NCI-H146 treated with DMSO at 0.1 percent for 48 hours (cell line): ENCODE measurements around the gene SLC30A4.

ENCODE experiments used
- DNase-seq: peaks from one replicate; lab custom pipeline; 2025; ENCODE audit not compliant: unreplicated experiment; lab: John Stamatoyannopoulos, UW

The SLC30A4 gene

DNA sequence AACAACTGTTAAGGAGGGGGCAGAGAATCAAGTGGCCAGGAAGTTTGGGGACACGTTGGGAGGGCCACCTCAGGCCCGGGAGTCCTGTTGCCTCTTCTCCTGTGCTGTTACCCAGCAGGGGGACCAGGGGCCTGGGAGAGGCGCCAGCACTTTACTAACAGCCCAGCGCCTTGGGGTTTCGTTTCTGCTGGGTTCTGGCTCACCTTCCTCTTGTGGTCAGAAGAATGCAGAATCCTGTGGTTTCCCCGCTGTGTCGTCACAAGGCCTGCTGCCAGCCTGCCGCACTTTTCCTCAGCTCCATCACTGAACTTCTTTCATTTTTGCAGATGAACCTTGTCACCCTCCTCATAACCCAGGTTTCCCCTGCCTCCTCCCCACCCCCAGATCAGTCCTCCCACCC is 67.7 kb downstream of the SLC30A4 start:
- no peak for DNase-seq

GRCh38 chr15:45451265-45451664 is 71.3 kb downstream of the SLC30A4 start:
- no peak for DNase-seq

DNA sequence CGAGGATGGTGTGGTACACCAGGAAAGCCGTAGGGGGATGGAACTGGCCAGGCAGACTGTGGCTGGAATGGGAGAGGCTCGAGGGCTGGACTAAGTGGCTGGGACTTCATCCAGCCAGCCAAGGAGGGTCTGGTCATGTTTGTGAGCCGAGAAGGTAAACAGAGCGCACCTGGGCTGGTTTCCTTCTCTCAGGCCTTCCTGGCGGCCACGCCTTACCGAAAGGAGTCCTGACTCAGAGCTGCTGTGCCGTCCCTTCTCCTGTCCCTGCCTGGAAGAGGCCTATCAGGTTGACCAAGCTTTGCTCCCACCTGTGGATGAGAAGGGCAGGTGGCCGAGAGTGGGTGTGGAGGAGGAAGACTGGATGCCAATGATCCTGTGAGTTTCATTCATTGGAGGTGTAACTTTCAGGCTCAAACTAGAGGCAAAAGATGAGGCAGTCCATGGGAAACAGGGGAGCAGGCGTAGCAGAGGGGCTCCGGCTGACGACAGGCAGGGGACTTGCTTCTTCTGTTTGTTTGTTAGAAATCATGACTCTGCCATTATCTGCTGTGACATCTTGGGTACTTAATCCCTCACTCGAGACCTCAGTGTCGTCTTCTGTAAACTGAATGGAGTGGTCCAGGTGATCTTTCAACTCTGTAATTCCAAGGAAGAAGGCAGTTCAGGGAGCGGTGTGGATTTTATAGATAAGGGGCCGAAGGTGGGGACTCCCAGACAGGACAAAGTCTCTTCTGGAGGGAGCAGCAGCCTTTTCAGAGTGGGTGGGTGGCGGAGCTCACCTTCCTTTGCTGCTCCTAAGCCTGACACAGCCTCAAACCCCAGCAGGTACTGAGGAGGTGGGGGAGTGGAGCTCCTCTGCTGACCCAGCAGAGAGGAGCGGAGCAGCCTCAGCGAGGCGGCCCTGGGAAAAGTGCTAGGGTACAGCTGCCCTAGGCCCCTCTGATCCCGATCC is 72.4 kb downstream of the SLC30A4 start:
- DNase-seq: no peak

GRCh38 chr15:45449395-45449794 is 73.2 kb downstream of the SLC30A4 start:
- DNase-seq: no peak

- DNase-seq: no peak
Measured at GRCh38 chr15:45448066-45448915, 74.3 kb downstream of the SLC30A4 start.

- DNase-seq: no peak
Measured at GRCh38 chr15:45443645-45444044, 78.9 kb downstream of the SLC30A4 start.

GRCh38 chr15:45442507-45443135 is 79.9 kb downstream of the SLC30A4 start:
- DNase-seq: no peak

DNA sequence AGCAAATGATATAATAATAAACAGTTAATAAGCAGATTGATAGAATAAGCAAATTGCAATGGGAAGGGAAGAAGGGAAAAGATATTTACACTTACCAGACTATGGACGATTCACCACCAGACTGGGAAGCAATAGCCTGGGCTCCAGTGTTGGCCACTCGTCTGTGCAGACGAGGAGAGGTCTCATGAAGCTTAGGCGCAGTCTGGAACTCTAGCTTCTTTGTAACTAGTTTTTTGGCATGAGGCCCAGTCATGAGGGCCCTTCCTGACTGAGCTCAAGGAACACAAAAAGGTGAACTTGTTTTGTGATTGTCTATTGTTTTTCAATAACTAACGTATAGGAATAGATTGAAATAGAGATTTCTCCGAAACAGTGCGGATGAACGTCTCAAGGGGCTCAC is 80.9 kb downstream of the SLC30A4 start:
- DNase-seq: no peak

DNA sequence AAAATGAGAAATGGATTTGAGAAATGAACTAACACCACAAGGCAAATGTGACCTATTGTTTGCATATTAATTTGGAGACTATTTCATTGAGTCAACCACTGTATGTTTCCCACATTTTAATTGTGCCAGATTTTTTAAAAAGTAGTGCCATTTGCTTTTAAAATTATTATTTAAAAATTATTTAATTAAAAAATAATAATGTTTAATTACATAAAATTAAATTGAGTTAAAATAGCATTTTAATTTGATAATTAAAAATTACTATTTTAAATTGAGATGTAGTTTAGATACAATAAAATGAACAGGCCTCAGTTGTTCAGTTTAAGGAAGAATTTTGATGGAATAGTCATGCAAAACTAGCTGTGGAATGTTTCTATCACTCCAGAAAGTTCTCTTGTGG is 81.5 kb downstream of the SLC30A4 start:
- no peak for DNase-seq

- no peak for DNase-seq
Measured at GRCh38 chr15:45439521-45440260, 82.9 kb downstream of the SLC30A4 start.

DNA sequence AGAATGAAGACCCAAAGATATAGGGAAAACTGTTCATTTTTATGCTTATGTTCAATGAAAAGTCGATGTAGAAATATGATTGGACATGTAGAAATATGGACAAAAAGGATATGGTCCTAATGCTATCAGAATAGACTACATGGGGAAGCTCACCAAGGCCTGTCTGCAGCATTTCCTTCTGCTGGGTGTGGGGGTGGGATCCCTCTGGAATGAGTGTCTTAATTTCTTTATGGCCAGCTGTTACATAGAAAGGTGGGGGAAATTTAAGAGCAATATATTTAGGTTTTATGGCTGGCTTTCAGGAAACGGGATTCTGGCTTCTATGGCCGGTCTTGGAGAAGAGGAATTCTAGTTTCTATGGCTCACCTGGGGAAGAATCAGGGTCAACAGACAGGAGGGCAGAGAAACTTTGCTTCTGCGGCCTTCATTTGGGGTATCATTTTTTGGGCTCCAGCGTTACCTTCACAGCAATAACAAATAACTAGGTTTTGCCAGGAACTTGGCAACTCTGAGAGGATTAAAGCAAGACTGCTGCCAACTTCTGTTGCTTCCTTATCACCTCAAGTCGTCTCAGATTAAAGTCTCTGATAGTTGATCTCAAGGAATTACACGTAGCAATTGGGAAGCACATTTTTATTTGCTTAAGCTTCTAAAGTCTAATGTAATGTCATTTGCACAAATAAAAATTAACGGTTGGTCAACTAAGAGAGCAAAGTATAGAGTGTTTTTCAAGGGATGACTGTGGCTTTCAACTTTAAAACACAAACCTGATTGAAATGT is 87.2 kb downstream of the SLC30A4 start:
- no peak for DNase-seq

GRCh38 chr15:45434078-45434567 is 88.4 kb downstream of the SLC30A4 start:
- DNase-seq: no peak

- DNase-seq: no peak
Measured at GRCh38 chr15:45431511-45431910, 91.0 kb downstream of the SLC30A4 start.

- DNase-seq: no peak
Measured at GRCh38 chr15:45429941-45430792, 92.4 kb downstream of the SLC30A4 start.
